HuH-7.5 (cell line): ENCODE data around the gene AQP3.
"Not testable (repeated sequence)": the region's sequence is repeated elsewhere in the genome, so short reads cannot be mapped to it uniquely, and the experiment has no call there.

Experiments used
- DNase-seq: peaks from one replicate; pipeline ENCODE4 v3.0.0; 2011; ENCODE audit warnings: low spot score

The AQP3 gene

GRCh38 chr9:33414268-33414667, 33.1 kb downstream of the AQP3 start:
- DNase-seq, result no peak

GRCh38 chr9:33408087-33408486, 39.3 kb downstream of the AQP3 start:
- no peak for DNase-seq

DNA sequence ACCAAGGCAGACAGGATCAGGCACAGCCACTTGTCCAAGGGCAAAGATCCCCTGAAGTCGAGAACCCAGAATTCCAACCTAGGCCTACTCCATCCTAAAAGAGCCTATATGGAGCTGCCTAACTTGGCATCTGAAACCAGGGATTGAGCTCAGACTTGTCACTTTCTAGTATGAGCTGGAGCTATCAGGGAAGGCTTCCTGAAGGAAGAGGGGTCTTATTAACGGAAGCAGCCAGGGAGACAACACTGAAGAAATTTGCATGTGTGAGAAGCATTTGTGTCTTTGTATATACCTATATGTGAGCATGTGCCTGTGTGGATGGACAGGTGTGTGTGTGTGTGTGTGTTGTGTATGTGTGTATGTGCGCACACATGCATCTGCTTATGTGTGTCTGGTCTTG, 40.3 kb downstream of the AQP3 start:
- DNase-seq, result no peak

- DNase-seq, result no peak
Observed at GRCh38 chr9:33404788-33405362, 42.5 kb downstream of the AQP3 start.

DNA sequence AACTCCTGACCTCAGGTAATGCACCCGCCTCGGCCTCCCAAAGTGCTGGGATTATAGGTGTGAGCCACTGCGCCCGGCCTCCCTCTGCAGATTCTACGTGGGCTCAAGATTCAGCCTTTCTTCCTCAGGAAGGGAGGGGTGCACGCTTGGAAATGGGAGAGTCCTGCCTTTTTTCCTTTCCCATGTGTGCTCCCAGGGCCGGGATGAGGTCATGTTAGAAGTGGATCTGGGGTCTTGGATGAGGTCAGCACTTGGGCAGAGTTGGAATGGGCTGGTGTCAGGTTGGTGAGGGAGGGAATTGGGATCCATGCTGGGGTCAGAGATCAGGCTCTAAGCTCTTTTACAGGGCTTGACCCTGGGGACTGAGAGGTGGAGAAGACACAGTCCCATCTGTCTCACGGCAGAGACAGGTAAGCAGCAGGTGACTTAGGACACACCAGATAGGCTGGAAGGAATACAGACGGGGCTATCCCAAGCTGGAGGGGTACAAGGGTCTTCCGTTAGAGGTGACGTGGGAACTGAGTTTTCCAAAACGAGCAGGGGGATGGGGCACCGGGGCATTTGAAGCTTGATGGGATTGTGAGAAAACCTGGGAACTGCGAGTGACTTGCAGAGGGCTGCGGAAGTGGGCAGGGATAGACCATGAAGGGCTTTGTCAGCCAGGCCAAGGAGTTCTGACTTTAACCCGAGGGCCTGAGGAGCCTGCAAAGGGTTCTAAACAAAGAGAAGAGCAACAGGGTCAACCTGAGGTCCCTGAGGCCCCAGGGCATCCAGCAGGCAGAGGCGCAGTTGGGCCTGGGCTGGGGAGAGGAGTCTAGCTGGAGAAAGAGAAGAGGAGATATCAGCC, 43.2 kb downstream of the AQP3 start:
- DNase-seq, result no peak

DNA sequence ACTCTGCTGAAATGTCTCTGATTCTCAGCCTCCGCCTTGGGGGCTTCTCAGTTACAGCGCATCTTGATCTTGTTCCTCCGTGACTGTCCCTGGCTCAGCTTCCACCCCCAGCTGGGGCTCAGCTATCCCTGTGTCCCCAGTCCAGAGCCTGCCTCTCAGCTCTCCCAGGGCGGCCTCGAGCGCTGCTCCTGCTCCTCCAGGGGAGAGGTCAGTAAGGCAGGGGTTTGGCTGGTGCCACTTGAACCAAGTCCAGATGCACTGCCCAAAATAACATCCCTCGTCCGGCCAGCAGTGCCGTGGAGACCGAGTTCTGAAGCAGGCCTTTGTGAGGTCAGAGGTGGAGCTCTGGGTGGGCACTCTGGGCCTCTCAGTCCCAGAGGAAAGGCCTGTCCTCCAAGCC, 45.0 kb downstream of the AQP3 start, which contains the start of gene AQP7:
Gene AQP7 (minus strand): TSS at position 198 of the 400 bp plus-strand sequence. CDS start 1,306 bp downstream, outside the sequence.
- DNase-seq, result not testable (repeated sequence)

DNA sequence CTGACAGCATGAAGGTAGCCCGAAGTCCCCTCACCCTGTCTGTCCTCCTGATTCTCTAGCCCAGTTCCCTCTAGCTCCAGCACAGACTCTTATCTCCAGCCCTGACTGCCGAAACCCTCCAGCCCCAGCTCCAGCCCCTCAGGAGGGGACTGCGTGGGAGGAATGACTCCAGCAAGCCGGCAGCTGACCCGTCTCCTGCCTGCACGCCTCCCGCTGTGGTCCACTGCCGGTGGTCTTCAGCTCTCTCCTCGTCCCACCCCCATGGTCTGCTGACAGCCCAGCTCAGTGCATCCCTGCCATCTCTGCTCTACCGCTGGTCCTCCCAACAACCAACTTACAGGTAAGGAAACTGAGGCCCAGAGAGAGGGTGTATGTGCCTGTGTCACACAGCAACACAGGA, 45.6 kb downstream of the AQP3 start:
- DNase-seq, result not testable (repeated sequence)

DNA sequence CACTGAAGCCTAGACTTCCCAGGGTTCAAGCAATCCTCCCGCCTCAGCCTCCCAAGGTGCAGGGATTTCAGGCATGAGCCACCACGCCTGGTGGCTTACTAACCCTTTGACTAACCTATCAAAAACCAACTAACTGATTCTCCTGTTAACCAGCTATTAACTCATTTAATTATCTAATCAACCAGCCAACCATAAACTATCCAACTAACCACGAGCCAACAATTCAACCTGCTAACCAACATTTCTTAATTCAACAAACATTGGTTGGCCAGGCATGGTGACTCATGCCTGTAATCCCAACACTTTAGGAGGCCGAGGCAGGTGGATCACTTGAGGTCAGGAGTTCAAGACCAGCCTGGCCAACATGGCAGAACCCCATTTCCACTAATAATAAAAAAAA, 48.3 kb downstream of the AQP3 start:
- not testable (repeated sequence) for DNase-seq

GRCh38 chr9:33397801-33398200, 49.6 kb downstream of the AQP3 start:
- not testable (repeated sequence) for DNase-seq

DNA sequence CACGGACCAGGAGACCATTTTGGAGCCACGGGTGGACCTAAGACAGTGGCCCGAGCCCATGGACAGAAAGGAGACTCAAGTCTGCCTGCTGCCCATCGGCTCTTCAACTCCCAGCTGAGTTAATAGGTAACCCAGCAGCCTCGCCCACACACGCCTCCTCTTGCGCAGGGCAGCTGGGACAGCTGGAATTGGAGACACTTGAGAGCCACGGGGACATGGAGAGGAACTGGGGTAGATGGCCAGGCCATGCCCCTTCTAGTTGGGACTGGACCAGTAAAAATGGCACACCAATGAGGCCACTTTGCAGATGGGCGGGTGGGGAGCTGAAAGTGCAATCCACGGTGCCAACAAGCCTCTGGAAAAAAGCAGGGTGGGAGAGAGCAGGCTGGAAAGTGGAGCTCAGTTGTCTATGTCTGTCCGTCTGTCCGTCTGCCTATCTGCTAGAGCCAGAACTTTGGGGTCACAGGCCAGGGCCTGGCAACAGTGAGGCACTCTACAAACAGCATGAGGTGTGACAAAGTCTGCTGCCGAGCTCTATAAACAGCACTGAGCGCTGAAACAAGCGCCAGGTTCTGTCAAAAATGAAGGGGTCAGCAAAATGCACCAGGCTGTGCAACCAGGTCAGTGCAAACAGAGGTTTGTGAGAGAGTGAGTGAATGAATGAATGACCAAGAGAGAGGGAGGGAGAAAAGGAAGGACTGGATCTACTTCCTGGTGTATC, 52.1 kb downstream of the AQP3 start:
- peak; percentile 63 for DNase-seq

GRCh38 chr9:33393986-33394385, 53.4 kb downstream of the AQP3 start:
- not testable (repeated sequence) for DNase-seq

- DNase-seq, result no peak
Observed at GRCh38 chr9:33393581-33393980, 53.8 kb downstream of the AQP3 start.

DNA sequence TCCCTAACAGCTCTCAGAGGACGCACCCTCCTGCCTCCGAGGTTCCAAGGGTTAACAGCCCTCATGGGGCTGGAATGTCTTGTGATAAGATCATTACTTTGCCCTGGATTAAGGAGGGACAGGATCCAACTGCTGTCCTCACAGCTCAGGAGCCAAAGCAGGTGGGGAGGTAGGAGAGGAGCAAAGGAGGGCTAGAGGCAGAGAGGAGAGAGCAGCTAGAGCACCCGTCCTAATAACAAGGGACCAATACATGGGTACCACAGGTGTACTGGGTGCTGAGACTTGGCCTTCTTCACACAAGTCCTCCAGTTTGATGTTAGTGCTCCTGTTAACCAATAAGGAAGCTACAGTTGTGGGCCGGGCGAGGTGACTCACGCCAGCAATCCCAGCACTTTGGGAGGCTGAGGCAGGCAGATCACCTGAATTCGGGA, 54.8 kb downstream of the AQP3 start:
- DNase-seq, result not testable (repeated sequence)
